NCI-H146 treated with DMSO at 0.1 percent for 48 hours (cell line): ENCODE measurements around the gene ARMC3.
A peak's percentile ranks its signal among the peaks of the same experiment; 100 is the strongest.
"Not testable (repeated sequence)": the region's sequence is repeated elsewhere in the genome, so short reads cannot be mapped to it uniquely, and the experiment has no call there.

Experiments used
- DNase-seq: peaks from one replicate; lab custom pipeline; 2025; ENCODE audit not compliant: unreplicated experiment; lab: John Stamatoyannopoulos, UW

The ARMC3 gene

DNA sequence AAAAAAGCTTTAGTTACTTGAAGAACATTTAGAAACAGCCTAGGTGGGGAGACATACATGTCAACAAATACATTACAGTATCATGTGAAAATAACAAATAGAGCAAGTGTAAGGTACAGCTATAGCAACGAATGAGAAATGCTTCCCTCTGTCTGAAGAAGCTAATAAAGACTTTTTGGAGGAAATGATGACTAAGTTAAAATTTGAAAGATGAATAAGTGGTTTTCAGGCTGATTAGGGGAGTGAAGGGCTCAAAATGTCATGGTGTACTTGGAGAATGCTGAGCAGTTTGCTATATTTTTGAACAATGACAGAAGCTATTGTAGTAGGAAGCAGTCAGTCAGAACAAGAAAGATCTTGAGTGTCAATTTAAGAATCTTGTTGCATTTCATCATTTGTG, 2.8 kb upstream of the ARMC3 start:
- no peak for DNase-seq

DNA sequence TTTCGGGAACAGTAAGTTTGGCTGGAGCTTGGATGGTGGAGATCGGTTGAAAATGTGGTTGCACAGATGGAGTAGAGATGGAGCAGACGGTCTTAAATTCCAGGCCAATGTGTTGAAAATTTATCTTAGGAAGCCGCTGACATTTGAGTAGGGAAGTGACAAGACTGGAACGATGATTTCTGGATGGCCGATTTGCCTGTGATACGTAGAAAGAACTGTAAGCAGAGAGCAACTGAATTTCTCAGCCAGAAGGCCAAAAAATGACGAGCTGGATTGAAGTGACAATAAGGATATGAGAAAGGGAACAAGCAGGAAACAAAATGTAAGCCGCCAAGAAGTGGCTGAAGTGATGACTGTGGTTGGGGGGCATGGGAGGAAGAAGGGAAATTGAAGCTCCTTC, 687 bp upstream of the ARMC3 start:
- no peak for DNase-seq

- DNase-seq, result not testable (repeated sequence)
Observed at GRCh38 chr10:22929053-22929452, 1.2 kb downstream of the ARMC3 start.

DNA sequence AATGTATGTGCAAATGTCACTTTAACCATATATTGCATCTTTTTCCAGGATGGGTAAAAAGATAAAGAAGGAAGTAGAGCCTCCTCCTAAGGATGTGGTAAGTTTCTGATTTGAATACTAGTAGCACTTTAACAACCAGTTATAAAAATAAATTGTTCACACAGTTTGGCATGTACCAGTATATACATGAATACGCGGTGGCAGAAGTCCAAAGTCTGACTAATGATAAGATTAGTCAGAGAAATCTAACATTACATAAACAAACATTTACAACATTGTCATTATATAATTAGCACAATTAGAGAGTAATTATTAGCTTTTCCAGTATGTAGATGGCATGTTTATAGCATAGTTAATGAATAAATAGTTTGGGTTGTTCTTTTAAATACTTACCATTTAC, 4.1 kb downstream of the ARMC3 start:
- DNase-seq, result no peak

GRCh38 chr10:22932626-22933370, 4.9 kb downstream of the ARMC3 start:
- no peak for DNase-seq

DNA sequence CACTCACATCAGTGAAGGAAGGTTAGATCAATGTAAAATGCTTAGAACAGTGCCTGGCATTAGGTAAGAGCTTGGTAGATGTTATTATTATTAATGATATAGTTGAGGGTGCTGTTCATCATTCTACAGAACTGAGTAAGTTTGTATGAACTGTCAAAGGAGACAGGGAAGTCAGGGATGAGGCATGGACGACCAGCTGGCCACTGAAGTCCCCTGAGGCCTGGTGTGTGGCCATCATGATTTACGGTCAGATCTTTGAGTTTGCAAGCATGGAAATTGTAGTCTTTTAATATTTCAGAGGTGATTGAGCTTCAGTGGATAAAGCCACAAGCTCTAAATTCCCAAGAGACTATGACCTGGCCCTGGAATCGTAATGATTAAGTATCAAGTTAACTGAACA, 6.9 kb downstream of the ARMC3 start:
- no peak for DNase-seq

DNA sequence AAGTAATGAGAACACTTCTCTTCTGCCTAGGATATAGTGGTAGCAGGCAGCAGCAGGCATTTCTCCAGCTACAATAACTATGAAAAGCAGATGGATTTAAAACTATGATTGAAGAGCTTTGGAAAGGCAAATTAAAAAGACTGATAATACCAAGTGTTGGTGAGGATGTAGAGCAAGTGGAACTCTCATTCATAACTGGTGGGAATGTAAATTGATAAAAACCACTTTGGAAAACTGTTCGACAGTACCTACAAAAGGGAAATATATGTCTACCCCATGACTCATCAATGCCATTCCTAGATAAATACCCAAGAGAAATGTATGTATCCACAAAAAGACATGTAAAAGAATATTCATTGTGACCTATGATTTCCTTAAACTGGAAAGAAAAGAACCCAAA, 14.6 kb downstream of the ARMC3 start:
- no peak for DNase-seq

- DNase-seq, result no peak
Observed at GRCh38 chr10:22945934-22946673, 18.3 kb downstream of the ARMC3 start.

- DNase-seq, result no peak
Observed at GRCh38 chr10:22954970-22955369, 27.1 kb downstream of the ARMC3 start.

DNA sequence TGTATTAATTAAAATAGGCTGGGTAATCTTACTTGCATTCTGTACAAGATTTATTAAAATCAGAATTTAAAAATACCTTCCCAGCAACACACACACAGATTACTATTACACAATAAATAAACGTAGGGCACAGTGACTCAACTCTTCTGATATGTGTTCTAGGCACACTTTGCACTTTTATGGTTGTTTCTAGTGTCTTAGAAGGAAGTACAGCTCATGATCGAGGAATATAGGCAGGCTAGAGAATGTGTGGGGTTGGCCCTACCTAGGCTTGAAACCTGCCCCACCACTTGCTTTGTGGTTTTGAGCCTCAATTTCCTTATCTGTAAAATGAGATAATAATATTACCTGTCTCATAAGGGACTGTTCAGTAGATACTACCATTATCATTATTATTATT, 30.5 kb downstream of the ARMC3 start:
- DNase-seq, result no peak

- DNase-seq, result no peak
Observed at GRCh38 chr10:22959292-22959691, 31.4 kb downstream of the ARMC3 start.

GRCh38 chr10:22959950-22960349, 32.1 kb downstream of the ARMC3 start:
- DNase-seq, result no peak

DNA sequence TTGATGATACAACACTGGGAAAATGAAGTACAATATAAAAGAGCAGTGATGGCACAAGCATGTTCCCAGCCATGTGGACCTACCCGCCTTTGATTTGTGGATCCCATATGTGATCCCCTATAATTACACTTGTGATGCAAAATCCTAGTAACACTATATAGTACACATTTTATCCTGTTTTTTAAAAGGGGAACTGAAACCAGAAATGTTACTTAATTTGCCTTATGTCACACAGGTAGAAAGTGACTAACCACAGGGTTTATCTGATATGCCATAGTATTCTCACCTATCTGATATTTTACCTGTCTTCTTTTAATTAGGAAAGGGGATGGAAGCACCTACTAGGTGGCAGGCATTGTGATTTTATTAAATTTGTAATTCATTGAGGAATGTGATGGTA, 35.0 kb downstream of the ARMC3 start:
- DNase-seq, result no peak

DNA sequence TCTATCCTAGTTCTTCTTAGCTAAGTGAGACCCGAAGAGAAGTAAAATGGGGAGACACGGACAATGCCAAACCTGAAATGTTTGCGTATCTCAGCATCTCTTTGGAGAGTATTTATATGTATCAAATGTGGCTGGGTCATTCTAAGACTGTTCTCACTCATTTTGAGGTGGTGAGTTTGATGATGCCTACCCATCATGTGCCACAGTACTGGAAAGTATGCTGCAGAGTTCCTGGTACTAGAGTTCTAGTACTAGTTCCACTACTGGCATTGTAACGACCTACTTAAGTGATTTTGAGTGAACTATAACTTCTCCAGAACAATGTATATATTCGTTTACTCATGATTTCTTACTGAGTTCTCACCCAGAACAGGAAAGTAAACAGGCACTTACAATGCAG, 41.9 kb downstream of the ARMC3 start:
- no peak for DNase-seq

- DNase-seq, result no peak
Observed at GRCh38 chr10:22976534-22976933, 48.7 kb downstream of the ARMC3 start.

DNA sequence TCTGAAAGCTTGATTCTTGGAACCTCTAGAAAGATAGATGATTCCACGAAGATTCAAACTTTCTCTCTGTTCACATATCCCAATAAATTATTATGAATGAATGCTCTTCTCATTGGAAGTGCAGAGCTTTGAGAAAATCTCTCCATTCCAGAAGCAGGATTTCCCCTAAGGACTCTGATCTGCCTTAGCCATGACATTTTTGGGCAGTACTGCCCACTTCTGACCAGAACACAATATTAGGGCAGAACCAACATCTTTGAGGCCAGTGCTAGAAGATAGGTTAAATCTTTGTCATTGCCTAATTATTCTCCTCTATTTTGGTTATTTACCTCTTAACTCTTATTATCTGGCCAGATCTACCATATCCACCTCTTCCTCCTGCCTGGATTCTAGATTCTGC, 49.9 kb downstream of the ARMC3 start:
- DNase-seq, result no peak

DNA sequence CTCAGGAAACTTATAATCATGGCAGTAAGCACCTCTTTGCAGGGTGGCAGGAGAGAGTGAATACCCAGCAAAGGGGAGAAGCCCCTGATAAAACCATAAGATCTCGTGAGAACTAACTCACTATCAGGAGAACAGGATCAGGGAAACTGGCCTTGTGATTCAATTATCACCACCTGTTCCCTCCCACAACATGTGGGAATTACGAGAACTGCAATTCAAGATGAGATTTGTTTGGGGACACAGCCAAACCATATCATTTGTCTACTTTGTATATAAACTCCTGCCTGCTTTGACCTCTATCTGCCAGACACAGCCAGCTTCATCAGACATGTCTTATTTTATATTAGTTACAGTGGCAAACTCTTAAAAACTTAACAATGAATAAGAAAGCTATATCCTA, 50.4 kb downstream of the ARMC3 start:
- DNase-seq, result no peak

GRCh38 chr10:22978918-22979317, 51.1 kb downstream of the ARMC3 start:
- peak; percentile 26 for DNase-seq

- DNase-seq, result no peak
Observed at GRCh38 chr10:22980822-22981221, 53.0 kb downstream of the ARMC3 start.

GRCh38 chr10:22984066-22984465, 56.2 kb downstream of the ARMC3 start:
- DNase-seq, result no peak

- DNase-seq, result peak; percentile 30
Observed at GRCh38 chr10:22986771-22987542, 59.1 kb downstream of the ARMC3 start.
